ENCODE results near the gene GET4. TPM values are rescaled to one million over a fixed set of nuclear protein-coding genes. Genes with fewer than 3 reads are reported as not detected.
"Not testable (repeated sequence)": the region's sequence is repeated elsewhere in the genome, so short reads cannot be mapped to it uniquely, and the experiment has no call there.

GET4 gene
- total RNA-seq, 2 experiments from 2014 or later = 44.1 to 44.7 TPM

DNA sequence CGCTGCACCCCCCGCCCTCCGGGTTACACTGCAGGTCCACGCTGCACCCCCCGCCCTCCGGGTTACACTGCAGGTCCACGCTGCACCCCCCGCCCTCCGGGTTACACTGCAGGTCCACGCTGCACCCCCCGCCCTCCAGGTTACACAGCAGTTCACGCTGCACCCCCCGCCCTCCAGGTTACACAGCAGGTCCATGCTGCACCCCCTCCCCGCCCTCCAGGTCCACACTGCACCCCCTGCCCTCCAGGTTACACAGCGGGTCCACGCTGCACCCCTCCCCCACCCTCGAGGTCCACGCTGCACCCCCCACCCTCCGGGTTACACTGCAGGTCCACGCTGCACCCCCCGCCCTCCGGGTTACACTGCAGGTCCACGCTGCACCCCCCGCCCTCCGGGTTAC, 47.7 kb downstream of the GET4 start:
- H3K4me1 Mint-ChIP-seq = peaks cover 11% of the 10 kb centered on the region
- not testable (repeated sequence) for H3K27ac Mint-ChIP-seq; H3K4me3 Mint-ChIP-seq; ATAC-seq (ENCODE audit: low read depth); H3K27me3 Mint-ChIP-seq; H3K9me3 Mint-ChIP-seq; H3K36me3 Mint-ChIP-seq; DNase-seq
- POLR2A ChIA-PET = interaction anchor here (1.2 to 1.8 kb wide), 4 partner anchors 28 to 320 kb away, joined by 3 to 27 read pairs (median 8); partner anchors contain the start of gene COX19

GRCh38 chr7:924541-925231, 48.3 kb downstream of the GET4 start:
- Mint-ChIP-seq H3K9me3 (no peaks in the 10 kb centered on the region), H3K27ac (peak overlapping the region; percentile 93), H3K4me3 (peak overlapping the region; percentile 81), H3K36me3 (no peaks in the 10 kb centered on the region), H3K4me1 (peaks cover 12% of the 10 kb centered on the region), H3K27me3 (no peaks in the 10 kb centered on the region)
- POLR2A ChIA-PET = interaction anchor here (0.9 to 1.3 kb wide), 2 partner anchors 29 to 50 kb away, joined by 4 to 6 read pairs; partner anchors contain the start of gene COX19
- DNase-seq (peak; percentile 64), ATAC-seq (ENCODE audit: low read depth) (peak; percentile 30)

DNA sequence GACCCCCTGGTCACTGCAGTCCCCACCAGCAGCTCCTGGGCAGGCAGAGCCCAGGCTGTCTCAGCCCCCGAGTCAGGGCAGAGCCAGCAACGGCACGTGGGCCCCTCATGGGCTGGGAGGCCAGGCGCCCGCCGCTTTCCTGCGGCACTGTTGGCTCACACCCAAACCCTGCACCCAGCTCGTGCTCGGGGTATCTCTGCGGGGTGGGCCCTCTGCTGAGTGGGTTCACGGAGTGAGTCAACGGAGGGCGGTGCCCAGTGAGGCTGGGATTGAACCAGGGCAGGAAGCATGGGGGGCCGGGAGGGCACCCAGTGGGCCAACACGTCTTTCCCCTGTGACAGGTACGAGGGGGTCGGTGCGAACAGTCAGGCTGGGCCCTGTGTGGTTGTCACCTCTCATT, 49.2 kb downstream of the GET4 start:
- H3K27ac Mint-ChIP-seq = peak overlapping the region; percentile 72

DNA sequence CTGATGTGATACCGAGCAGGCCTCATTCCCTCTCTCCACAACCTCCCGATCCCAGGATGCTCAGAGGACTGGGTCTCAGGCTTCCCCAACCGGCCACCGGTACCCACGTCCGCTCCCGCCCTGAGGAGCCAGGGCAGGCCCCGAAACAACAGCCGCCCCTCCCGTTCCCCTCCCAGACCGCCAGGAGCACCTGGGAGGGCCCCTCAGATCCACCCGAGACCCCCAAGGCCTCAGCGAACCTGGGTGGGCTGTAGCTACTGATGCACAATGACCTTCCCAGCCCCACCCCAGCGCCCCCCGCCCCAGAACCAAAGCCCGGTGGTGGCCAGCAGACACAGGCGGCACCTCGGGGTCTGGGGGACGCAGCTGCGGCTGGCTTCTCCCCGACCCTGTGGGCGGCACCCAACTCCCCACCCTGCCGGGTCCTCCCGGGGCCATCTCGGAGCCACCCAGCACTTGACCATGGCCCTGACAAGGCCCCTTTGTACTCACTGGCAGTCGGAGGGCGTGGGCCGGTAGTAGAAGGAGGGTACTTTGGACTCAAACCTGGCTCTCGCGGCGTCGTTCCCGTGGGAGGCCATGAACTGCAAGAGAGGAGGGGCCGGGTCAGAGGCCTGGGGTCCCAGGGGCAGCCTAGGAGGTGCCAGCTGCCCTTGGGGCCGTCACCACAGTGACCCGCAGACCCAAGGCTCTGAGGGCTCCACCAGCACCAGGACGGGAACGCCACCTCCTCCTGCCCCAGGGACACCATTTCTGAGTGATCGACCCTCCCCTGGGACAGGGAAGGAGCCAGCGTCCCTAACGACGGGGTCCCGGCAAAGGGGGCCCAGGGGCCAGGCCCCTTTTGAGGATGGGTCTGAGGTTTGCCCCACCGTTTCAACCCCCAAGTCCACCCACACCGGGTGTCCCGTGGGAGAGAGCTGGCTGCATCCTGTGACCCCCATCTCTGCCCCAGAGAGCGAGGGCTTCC, 50.0 kb downstream of the GET4 start:
- ATAC-seq (ENCODE audit: low read depth) (no peak), DNase-seq (peak; percentile 32)
- POLR2A ChIA-PET = interaction anchor here (1.0 kb wide), 1 partner anchor 12 kb away, joined by 3 read pairs; no protein-coding TSS in a partner anchor
- peak overlapping the region; percentile 72 for H3K27ac Mint-ChIP-seq
- H3K27me3 Mint-ChIP-seq = no peaks in the 10 kb centered on the region
- H3K36me3 Mint-ChIP-seq = peaks cover 3% of the 10 kb centered on the region
- no peaks in the 10 kb centered on the region for H3K9me3 Mint-ChIP-seq
- no peak overlapping the region for H3K4me3 Mint-ChIP-seq
- peaks cover 15% of the 10 kb centered on the region for H3K4me1 Mint-ChIP-seq

More for the DNA sequence above, 49.2 kb downstream of the GET4 start:
- POLR2A ChIA-PET = interaction anchor here (0.9 to 1.3 kb wide), 3 partner anchors 13 to 49 kb away, joined by 3 to 6 read pairs (median 4); partner anchors contain the start of gene COX19
- ATAC-seq (ENCODE audit: low read depth) (peak; percentile 7), DNase-seq (peak; percentile 60)
- Mint-ChIP-seq H3K4me1 (peaks cover 15% of the 10 kb centered on the region), H3K27me3 (no peaks in the 10 kb centered on the region), H3K9me3 (no peaks in the 10 kb centered on the region), H3K4me3 (no peak overlapping the region), H3K36me3 (peaks cover 3% of the 10 kb centered on the region)

DNA sequence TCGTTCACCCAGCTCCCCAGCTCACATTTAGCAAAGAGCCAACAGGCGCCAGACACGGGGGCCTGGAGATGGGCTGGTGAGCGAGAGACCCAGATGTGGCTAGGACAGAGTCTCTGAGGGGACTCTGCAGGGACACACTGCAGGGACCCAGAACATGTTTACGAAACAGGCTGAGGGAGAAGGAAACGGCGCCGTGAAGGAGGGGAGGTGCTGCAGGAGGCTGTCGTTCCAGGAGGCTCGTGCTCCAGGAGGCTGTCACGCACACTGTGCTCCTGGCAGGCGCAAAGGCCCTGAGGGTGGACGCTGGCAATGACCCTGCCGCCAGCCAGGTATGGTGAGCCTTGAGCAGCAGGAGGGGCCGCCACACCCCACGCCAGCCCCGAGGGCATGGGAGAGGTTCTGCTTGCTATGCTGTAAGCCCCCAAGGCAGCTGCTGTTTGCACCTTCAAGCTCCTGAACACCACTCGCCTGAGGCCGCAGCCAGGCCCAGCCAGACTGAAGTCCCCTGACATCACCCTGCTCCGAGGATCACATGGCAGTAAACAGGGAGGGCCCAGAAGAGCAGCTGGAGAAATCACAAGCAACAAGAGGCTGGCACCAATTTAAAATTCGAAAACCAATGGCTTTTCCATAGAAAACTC, 50.8 kb downstream of the GET4 start:
- peaks cover 3% of the 10 kb centered on the region for H3K36me3 Mint-ChIP-seq
- ATAC-seq (ENCODE audit: low read depth) (no peak), DNase-seq (peak; percentile 25)
- H3K27ac Mint-ChIP-seq = no peak overlapping the region
- no peaks in the 10 kb centered on the region for H3K27me3 Mint-ChIP-seq
- POLR2A ChIA-PET = no interaction called here
- peaks cover 15% of the 10 kb centered on the region for H3K4me1 Mint-ChIP-seq
- no peaks in the 10 kb centered on the region for H3K9me3 Mint-ChIP-seq
- no peak overlapping the region for H3K4me3 Mint-ChIP-seq

DNA sequence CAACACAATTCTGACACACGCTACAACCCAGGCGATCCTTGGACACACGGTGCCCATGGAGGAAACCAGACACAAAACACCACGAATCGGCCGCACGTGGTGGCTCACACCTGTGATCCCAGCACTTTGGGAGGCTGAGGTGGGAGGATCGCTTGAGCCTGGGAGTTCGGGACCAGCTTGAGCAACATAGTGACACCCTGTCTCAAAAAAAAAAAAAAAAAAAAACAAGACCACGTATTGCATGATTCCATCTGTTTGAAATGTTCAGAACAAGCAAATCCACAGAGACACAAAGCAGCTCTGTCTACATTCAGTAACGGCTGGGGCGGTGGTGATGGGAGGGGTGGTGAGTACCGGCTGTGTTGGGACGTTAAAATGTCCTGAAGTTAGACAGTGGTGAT, 53.0 kb downstream of the GET4 start:
- no peak for DNase-seq

GRCh38 chr7:930975-931758, 54.8 kb downstream of the GET4 start:
- Mint-ChIP-seq H3K27me3 (no peaks in the 10 kb centered on the region), H3K9me3 (no peaks in the 10 kb centered on the region), H3K4me3 (no peak overlapping the region), H3K4me1 (peaks cover 9% of the 10 kb centered on the region), H3K36me3 (peaks cover 3% of the 10 kb centered on the region), H3K27ac (no peak overlapping the region)
- DNase-seq = no peak
- POLR2A ChIA-PET = no interaction called here
- no peak for ATAC-seq (ENCODE audit: low read depth)

More for the DNA sequence above, 53.0 kb downstream of the GET4 start:
- Mint-ChIP-seq H3K9me3 (no peaks in the 10 kb centered on the region), H3K36me3 (peaks cover 3% of the 10 kb centered on the region), H3K4me1 (peaks cover 15% of the 10 kb centered on the region), H3K4me3 (no peak overlapping the region), H3K27ac (peak overlapping the region; percentile 30), H3K27me3 (no peaks in the 10 kb centered on the region)
- ATAC-seq (ENCODE audit: low read depth) = no peak
- POLR2A ChIA-PET = no interaction called here

DNA sequence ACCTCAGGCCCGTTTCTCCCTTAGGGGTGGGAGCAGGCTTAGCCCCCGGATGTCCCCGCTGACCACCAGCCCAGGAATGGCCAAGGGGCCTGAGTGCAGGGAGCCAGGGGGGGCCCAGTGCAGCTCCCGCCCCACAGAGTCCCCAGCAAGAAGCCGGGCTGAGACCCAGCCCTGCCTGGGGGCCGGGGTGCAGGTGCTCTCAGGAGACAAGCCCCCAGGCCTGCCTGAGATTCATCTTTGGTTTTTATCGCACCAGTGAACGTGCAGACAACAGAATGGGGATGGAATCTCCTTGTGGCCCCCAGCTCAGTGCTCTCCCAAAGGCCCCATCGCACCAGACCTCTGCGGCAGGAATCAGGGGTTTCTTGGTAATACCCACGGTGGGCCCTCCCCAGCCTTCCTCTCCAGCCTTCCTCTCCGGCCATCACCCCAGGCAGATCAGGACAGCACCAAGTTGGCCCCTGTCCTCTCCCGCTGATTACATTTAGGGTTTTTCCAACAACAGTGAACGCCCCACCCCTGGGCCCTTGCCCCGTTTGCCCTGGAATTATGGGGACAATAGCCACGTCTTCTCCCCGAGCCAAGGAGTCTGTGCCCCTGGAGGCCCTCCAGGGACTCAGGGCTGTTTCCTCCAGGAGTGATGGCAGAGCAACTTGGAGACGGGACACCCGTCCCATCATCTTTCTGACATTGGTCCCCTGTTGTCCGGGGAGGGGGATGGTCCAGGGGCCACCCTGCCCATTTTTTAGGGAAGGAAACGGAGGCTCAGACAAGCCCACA, 55.7 kb downstream of the GET4 start:
- ATAC-seq (ENCODE audit: low read depth) (no peak), DNase-seq (no peak)
- Mint-ChIP-seq H3K4me3 (no peak overlapping the region), H3K9me3 (no peaks in the 10 kb centered on the region), H3K27me3 (no peaks in the 10 kb centered on the region), H3K36me3 (peaks cover 5% of the 10 kb centered on the region), H3K27ac (no peak overlapping the region), H3K4me1 (peaks cover 13% of the 10 kb centered on the region)
- POLR2A ChIA-PET = no interaction called here

- H3K27me3 Mint-ChIP-seq = no peaks in the 10 kb centered on the region
- H3K9me3 Mint-ChIP-seq = no peaks in the 10 kb centered on the region
- H3K36me3 Mint-ChIP-seq = peaks cover 5% of the 10 kb centered on the region
- H3K4me1 Mint-ChIP-seq = peaks cover 13% of the 10 kb centered on the region
- POLR2A ChIA-PET = no interaction called here
- no peak overlapping the region for H3K4me3 Mint-ChIP-seq
- no peak overlapping the region for H3K27ac Mint-ChIP-seq
- DNase-seq (no peak), ATAC-seq (ENCODE audit: low read depth) (no peak)
These were observed 56.3 kb downstream of the GET4 start for GRCh38 chr7:932651-932975.

DNA sequence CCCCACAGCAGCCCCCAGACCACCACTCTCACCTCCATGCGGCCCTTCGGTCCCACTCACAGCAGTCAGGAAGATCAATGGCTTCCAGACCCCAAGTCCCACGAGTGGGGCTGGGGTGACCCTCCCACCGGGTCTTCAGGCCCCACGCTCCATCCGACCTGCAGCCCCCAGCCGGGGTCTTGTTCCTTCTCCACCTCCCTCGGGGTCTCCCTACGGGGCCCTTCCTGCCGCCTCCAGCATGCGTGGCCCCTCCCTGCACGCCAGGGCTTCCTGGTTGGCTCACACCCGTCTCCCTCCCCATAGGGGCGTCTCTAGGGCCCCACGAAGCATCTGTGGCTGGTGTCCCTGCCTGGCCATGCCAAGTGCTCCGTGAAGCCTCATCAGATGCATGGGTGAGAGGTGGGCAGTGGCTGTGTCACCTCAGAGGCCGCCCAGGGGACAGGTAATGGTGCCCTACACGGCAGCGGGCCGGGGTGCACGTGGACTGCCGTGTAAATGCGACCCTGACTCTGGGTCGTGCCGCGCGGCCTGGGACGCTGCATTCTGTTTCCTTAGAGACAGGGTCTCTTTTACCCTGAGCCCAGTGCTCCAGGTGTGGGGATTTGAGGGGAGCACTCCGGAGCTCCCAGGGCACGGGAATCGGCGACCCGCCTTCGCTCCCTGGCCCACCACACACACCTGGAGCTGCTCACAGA, 58.3 kb downstream of the GET4 start:
- H3K27ac Mint-ChIP-seq = no peak overlapping the region
- H3K27me3 Mint-ChIP-seq = no peaks in the 10 kb centered on the region
- peaks cover 8% of the 10 kb centered on the region for H3K4me1 Mint-ChIP-seq
- H3K36me3 Mint-ChIP-seq = peaks cover 9% of the 10 kb centered on the region
- H3K9me3 Mint-ChIP-seq = no peaks in the 10 kb centered on the region
- POLR2A ChIA-PET = no interaction called here
- ATAC-seq (ENCODE audit: low read depth) (no peak), DNase-seq (no peak)
- H3K4me3 Mint-ChIP-seq = no peak overlapping the region

- no peak for DNase-seq
These were observed 59.0 kb downstream of the GET4 start for GRCh38 chr7:935164-935873.

More at GRCh38 chr7:935164-935873, 59.0 kb downstream of the GET4 start:
- Mint-ChIP-seq H3K4me3 (no peak overlapping the region), H3K4me1 (peaks cover 6% of the 10 kb centered on the region), H3K27me3 (no peaks in the 10 kb centered on the region), H3K9me3 (peaks cover 6% of the 10 kb centered on the region), H3K27ac (no peak overlapping the region), H3K36me3 (peaks cover 11% of the 10 kb centered on the region)
- POLR2A ChIA-PET = no interaction called here
- no peak for ATAC-seq (ENCODE audit: low read depth)

Measured in activated naive CD8-positive, alpha-beta T cell treated with anti-CD3 and anti-CD28 coated beads, Interleukin-2, amount 10 ng/mL, durations not matched to agents 7 days and 5 days (primary cell).